ENCODE results near the gene SYNPR.

The SYNPR gene

GRCh38 chr3:63387568-63387967 lies 109.5 kb downstream of the SYNPR start:
- TF ChIP-seq Cebpa-rat (IDR thresholded peaks at IDR 0.05), result no peak
- Histone ChIP-seq H3K4me2 (peak overlapping the region in 7 of 11 experiments; percentile 3 to 40 (median 14); a peak in 3 of 22 replicates), H3K4me3 (no peak overlapping the region)

GRCh38 chr3:63390710-63391230 lies 112.7 kb downstream of the SYNPR start:
- H3K36me3 ChIP-seq, result no peaks in the 10 kb centered on the region
- no peak overlapping the region for H3K9ac ChIP-seq
- H4K20me1 ChIP-seq, result no peaks in the 10 kb centered on the region
- no peak overlapping the region for H3K4me3 ChIP-seq
- H3K27ac ChIP-seq, result no peak overlapping the region
- peaks cover 0 to 9% (median 0%) of the 10 kb centered on the region in 11 experiments; a peak in 1 of 22 replicates for H3K9me3 ChIP-seq (replicated peaks in 1 of 11)
- H3K4me2 ChIP-seq, result no peak overlapping the region
- peaks cover 12 to 21% (median 17%) of the 10 kb centered on the region in 10 experiments for H3K4me1 ChIP-seq
- no peak for TF ChIP-seq Cebpa-rat (IDR thresholded peaks at IDR 0.05)
- H3K27me3 ChIP-seq, result no peaks in the 10 kb centered on the region

More at GRCh38 chr3:63387568-63387967, 109.5 kb downstream of the SYNPR start:
- Histone ChIP-seq H3K4me1 (peaks cover 13 to 22% (median 18%) of the 10 kb centered on the region in 10 experiments; a peak in 19 of 20 replicates), H3K27ac (no peak overlapping the region), H4K20me1 (no peaks in the 10 kb centered on the region), H3K36me3 (no peaks in the 10 kb centered on the region), H3K9me3 (replicated peaks in 1 of 11) (peaks cover 0 to 10% (median 0%) of the 10 kb centered on the region in 11 experiments; a peak in 1 of 22 replicates), H3K9ac (no peak overlapping the region), H3K27me3 (no peaks in the 10 kb centered on the region)

DNA sequence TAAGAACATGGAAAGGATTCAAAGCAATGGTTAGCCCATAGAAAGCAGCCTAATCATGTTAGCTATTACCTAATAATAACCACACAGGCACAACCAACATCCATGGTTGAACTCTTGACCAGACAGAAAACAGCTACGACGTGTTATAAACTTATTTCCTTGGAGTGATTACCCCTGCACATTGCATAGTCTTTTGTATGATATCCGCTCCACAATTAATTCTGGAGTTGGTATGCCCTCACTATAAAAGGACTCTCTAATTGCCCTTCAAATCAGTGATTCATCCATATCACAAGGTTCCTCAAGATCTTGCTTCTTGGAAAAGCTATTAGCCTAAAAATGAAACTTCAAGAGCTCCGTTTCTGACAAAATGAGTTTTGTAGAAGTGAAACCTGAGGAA lies 117.9 kb downstream of the SYNPR start:
- no peaks in the 10 kb centered on the region for H4K20me1 ChIP-seq
- H3K9ac ChIP-seq, result no peak overlapping the region
- H3K27me3 ChIP-seq, result no peaks in the 10 kb centered on the region

DNA sequence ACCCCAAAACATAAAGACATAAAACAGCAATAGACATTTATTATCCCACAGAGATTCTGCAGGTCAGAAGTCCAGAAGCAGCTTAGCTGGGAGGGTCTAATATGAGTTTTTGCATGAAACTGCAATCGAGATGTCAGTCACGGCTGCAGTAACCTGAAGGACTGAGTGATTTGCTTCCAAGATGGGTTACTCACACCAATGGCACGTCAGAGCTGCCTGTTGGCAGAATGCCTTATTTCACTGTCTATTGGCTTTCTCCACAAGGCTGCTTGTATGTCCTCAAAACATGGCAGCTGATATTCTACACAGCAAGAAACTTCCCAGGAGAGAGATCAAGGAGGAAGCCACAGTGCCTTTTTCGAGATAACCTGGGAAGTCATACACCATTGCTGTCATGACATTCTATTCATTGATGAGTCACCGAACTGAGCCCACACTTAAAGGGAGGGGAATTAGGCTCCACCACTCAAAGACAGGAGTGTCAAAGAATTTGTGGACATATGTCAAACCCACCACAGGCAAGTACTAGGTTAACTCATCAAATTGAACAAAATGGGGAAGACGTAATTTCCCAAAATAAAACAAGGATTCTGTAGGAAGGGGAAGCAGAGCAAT lies 122.2 kb downstream of the SYNPR start:
- H3K9ac ChIP-seq, result no peak overlapping the region
- TF ChIP-seq Cebpa-rat (IDR thresholded peaks at IDR 0.05), result no peak

More for the DNA sequence above, 117.9 kb downstream of the SYNPR start:
- Histone ChIP-seq H3K4me2 (peak overlapping the region in 4 of 11 experiments; percentile 19 to 60 (median 38); a peak in 6 of 22 replicates), H3K27ac (0 out of 22 replicates have a peak overlapping the region, but pooled peaks of 1 of the 11 experiments have one; percentile 9), H3K4me1 (peaks cover 0 to 12% (median 0%) of the 10 kb centered on the region in 10 experiments; a peak in 6 of 20 replicates), H3K9me3 (replicated peaks in 1 of 11) (no peaks in the 10 kb centered on the region), H3K4me3 (no peak overlapping the region), H3K36me3 (no peaks in the 10 kb centered on the region)
- no peak for TF ChIP-seq Cebpa-rat (IDR thresholded peaks at IDR 0.05)

DNA sequence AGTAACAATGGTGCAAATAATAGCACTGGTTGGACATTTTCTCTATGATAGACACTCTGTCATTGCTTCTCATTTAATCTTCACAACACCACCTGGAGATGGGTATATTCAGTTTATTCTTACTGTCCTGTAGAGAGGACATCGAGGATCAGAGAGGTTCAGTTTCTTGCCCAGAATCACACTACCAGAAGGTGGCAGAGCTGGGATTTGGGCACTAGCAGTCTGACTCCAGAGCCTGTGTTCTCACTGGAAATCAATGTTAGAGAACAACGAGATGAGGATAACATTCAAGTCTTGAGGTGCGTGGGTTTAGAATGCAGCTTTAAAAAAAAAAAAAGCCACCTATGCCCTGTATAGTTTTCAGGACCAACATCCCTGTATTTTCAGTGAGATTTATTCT lies 127.8 kb downstream of the SYNPR start:
- Histone ChIP-seq H3K4me2 (no peak overlapping the region), H3K36me3 (no peaks in the 10 kb centered on the region)

More for the DNA sequence above, 122.2 kb downstream of the SYNPR start:
- H3K4me1 ChIP-seq, result peaks cover 0 to 12% (median 0%) of the 10 kb centered on the region in 10 experiments; a peak in 6 of 20 replicates
- no peak overlapping the region for H3K4me2 ChIP-seq
- H3K9me3 ChIP-seq (replicated peaks in 1 of 11), result no peaks in the 10 kb centered on the region
- no peaks in the 10 kb centered on the region for H3K36me3 ChIP-seq
- no peak overlapping the region for H3K27ac ChIP-seq
- H4K20me1 ChIP-seq, result no peaks in the 10 kb centered on the region
- no peak overlapping the region for H3K4me3 ChIP-seq
- no peaks in the 10 kb centered on the region for H3K27me3 ChIP-seq

GRCh38 chr3:63413523-63413922 lies 135.4 kb downstream of the SYNPR start:
- Histone ChIP-seq H3K9ac (no peak overlapping the region), H3K4me1 (no peaks in the 10 kb centered on the region; a peak in 1 of 20 replicates), H4K20me1 (no peaks in the 10 kb centered on the region), H3K9me3 (replicated peaks in 1 of 11) (no peaks in the 10 kb centered on the region), H3K27ac (no peak overlapping the region), H3K4me2 (no peak overlapping the region), H3K36me3 (no peaks in the 10 kb centered on the region), H3K4me3 (no peak overlapping the region), H3K27me3 (no peaks in the 10 kb centered on the region)
- no peak for TF ChIP-seq Cebpa-rat (IDR thresholded peaks at IDR 0.05)

More for the DNA sequence above, 127.8 kb downstream of the SYNPR start:
- Histone ChIP-seq H3K4me1 (no peaks in the 10 kb centered on the region; a peak in 1 of 20 replicates), H4K20me1 (no peaks in the 10 kb centered on the region), H3K9me3 (replicated peaks in 1 of 11) (no peaks in the 10 kb centered on the region), H3K4me3 (no peak overlapping the region), H3K9ac (no peak overlapping the region), H3K27ac (no peak overlapping the region), H3K27me3 (no peaks in the 10 kb centered on the region)
- TF ChIP-seq Cebpa-rat (IDR thresholded peaks at IDR 0.05), result no peak

- TF ChIP-seq Cebpa-rat (IDR thresholded peaks at IDR 0.05), result no peak
- H3K27ac ChIP-seq, result no peak overlapping the region
- no peaks in the 10 kb centered on the region for H3K36me3 ChIP-seq
- no peak overlapping the region for H3K4me2 ChIP-seq
- no peak overlapping the region for H3K9ac ChIP-seq
- no peaks in the 10 kb centered on the region for H4K20me1 ChIP-seq
- no peak overlapping the region for H3K4me3 ChIP-seq
- H3K4me1 ChIP-seq, result no peaks in the 10 kb centered on the region; a peak in 1 of 20 replicates
- no peaks in the 10 kb centered on the region for H3K27me3 ChIP-seq
- H3K9me3 ChIP-seq (replicated peaks in 1 of 11), result 0 out of 22 replicates have a peak, but pooled peaks cover 0 to 4% (median 0%) of the 10 kb centered on the region in 11 experiments
Measured at GRCh38 chr3:63414607-63415006, 136.5 kb downstream of the SYNPR start.

GRCh38 chr3:63429905-63430304 lies 151.8 kb downstream of the SYNPR start:
- Histone ChIP-seq H3K36me3 (no peaks in the 10 kb centered on the region), H3K9me3 (replicated peaks in 1 of 11) (no peaks in the 10 kb centered on the region), H3K4me3 (no peak overlapping the region), H3K4me1 (no peaks in the 10 kb centered on the region), H3K27ac (no peak overlapping the region), H3K27me3 (no peaks in the 10 kb centered on the region), H4K20me1 (no peaks in the 10 kb centered on the region), H3K4me2 (no peak overlapping the region), H3K9ac (no peak overlapping the region)
- no peak for TF ChIP-seq Cebpa-rat (IDR thresholded peaks at IDR 0.05)

DNA sequence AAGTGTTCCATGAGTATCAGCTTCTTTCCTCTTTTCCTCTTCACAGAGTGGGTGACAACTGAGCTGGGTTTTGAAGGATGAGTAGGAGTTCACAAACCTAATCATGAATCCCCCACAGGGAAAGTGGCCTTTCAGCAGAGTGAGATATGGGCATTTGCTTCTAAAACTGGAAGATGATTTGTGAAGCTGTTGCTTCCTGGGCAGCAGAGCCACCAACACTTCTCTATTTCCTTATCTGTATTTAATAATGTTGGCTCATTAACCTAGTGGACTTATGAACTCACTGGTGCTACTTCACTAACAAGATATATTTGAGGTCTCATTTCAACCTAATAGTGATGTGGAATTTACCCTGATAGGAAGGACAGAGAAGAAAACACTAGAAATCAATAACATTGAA lies 152.8 kb downstream of the SYNPR start:
- no peaks in the 10 kb centered on the region for H3K27me3 ChIP-seq
- H3K9ac ChIP-seq, result no peak overlapping the region
- no peak for TF ChIP-seq Cebpa-rat (IDR thresholded peaks at IDR 0.05)
- no peaks in the 10 kb centered on the region for H4K20me1 ChIP-seq
- no peaks in the 10 kb centered on the region for H3K4me1 ChIP-seq
- no peak overlapping the region for H3K4me3 ChIP-seq
- H3K27ac ChIP-seq, result no peak overlapping the region
- H3K9me3 ChIP-seq (replicated peaks in 1 of 11), result no peaks in the 10 kb centered on the region
- H3K36me3 ChIP-seq, result no peaks in the 10 kb centered on the region
- no peak overlapping the region for H3K4me2 ChIP-seq

- no peak for TF ChIP-seq Cebpa-rat (IDR thresholded peaks at IDR 0.05)
- no peaks in the 10 kb centered on the region for H3K36me3 ChIP-seq
- no peak overlapping the region for H3K9ac ChIP-seq
- no peaks in the 10 kb centered on the region for H3K9me3 ChIP-seq (replicated peaks in 1 of 11)
- H3K27ac ChIP-seq, result no peak overlapping the region
- no peak overlapping the region for H3K4me2 ChIP-seq
- H3K4me3 ChIP-seq, result no peak overlapping the region
- no peaks in the 10 kb centered on the region for H3K27me3 ChIP-seq
- H3K4me1 ChIP-seq, result no peaks in the 10 kb centered on the region
- H4K20me1 ChIP-seq, result no peaks in the 10 kb centered on the region
Measured at GRCh38 chr3:63437858-63438257, 159.8 kb downstream of the SYNPR start.
